HL-60/S4 treated with phorbol 12-myristate 13-acetate at 8.2 ng/mL for 4 days and 3 days (cell line): Measurements from ENCODE around the gene VEPH1.
"Not testable (repeated sequence)": the region's sequence is repeated elsewhere in the genome, so short reads cannot be mapped to it uniquely, and the experiment has no call there.

Source experiments
- in situ Hi-C: fragments of 300-500 bp; cut with MboI; formaldehyde crosslinking; loops from 2 replicates; pipeline ENCODE4 v1.15.0; 2022; ENCODE audit warnings: low sequenced_read_pairs

The VEPH1 gene

DNA sequence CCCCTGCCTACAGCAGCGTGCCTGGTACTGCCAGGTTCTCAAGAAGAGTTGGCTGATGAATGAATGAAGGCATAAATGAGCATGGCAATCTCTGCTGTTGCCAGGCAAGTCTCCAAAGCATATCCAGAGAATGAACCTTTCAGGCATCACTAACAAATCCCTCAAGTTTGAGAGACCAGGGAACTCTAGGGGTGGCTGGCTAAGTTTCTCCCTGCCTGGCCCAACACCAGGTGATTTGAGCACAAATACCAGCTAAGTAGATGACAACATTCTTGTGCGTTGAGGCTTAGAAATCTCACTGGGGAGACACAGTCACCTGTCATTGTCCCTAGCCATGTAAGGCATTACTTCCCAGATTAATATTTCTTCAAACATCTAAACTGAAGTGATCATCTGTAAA is 147.9 kb downstream of the VEPH1 start:
- in situ Hi-C loops: no loop called here

DNA sequence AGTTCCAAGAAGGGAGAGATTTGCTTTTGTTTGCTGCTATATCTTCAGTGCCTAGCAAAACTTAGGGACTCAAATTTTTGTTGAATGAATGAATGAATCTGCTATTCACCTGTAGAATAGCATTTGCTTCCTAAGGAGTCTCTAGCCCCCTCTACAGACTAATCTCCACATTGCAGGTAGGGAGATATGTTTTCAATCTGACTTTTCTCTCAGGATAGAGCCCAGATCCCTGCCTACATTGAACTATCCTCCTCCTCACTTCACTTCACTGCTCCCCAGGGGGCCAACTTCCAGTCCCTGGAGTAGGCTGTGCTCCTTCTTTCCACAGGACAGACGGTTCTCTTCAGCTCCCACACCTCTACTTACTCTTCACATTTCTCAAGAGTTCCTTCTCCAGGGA is 148.5 kb downstream of the VEPH1 start:
- in situ Hi-C loops: no loop called here

DNA sequence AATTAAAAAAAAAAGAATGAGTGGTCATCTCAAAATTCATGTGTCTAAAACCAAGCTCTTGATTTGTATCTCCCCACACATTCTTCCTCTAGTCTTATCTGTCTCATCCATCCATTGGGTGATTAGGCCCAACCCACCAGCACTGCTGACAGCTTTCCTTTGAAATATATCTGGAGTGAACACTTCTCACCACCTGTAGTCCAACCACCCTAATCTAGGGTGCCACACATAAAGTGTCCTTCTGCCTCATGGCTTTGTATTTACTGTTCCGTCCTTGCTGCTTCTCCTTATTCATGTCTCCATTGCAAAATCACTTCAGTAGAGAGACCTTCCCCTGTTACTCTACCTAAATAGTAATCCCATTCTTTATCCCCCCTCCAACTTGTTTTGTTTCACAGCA is 149.0 kb downstream of the VEPH1 start:
- in situ Hi-C loops: no loop called here

DNA sequence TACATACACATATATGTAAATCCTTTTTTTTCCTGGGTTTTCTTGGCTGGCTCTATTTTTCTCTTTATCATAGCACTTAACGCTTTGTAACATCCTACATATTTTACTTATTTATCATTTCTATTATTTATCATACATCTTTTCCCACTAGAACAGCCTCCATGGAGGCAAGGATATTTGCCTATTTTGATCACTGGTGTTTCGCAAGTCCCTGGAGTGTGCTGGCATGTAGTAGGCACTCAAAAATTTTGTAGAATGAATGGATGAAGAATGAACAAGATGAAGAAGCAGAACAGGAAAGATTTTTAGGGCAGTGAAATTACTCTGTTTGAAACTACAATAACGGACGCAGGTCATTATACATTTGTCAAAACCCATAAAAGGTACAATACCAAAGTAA is 149.6 kb downstream of the VEPH1 start:
- in situ Hi-C loops: no loop called here

DNA sequence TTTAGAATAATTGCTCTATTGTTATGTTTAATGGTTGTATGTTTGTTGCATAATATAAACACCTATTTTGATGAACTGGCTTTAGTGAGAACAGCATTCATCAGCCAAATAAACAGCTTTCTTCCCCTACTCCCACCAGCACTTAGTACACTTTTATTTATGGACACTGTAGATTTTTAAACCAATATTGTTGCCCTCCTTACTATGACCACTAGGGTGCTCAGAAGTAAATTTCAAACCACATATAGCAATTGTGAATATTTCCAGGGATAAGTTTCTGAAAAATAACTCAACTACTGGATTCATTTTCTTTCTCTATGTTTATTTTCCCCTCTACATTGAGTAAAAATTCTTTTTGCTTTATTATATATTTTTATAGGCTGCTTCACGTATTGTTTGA is 151.2 kb downstream of the VEPH1 start:
- in situ Hi-C loops: no loop called here

DNA sequence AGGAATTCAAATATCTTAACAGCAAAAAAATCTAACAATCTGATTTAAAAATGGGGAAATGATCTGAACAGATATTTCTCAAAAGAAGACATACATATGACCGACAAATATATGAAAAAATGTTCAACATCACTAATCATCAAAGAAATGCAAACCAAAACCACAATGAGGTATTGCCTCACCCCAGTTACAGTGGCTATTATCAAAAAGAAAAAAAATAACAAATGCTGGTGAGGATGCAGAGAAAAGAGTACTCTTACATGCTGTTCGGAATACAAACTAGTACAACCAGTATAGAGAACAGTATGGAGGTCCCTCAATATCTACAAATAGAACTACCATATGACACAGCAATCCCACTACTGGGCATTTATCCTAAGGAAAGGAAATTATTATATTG is 152.6 kb downstream of the VEPH1 start:
- in situ Hi-C loops: not testable (repeated sequence)

DNA sequence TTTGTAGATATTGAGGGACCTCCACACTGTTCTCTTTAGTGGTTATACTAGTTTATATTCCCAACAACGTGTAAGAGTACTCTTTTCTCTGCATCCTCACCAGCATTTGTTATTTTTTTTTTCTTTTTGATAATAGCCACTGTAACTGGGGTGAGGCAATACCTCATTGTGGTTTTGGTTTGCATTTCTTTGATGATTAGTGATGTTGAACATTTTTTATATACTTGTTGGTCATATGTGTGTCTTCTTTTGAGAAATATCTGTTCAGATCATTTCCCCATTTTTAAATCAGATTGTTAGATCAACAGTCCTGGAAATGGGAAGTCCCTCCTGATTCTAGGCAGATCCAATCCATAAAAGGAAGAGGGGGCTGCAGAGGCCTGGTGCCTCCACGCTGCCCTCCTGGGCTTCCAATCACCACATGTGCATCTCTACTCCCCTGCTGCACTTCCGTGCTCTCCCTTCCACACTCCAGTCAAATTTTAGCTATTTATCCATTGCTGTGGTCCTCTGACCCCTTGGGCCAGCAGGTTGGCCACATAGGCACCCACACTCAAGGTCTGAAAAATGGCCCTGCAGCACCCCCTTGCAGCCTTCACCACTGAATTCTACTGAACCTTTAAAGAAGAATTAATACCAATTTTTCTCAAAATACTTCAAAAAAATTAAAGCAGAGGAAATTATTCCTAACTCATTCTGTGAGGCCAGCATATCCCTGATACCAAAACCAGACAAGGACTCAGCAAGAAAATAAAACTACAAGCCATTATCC is 154.7 kb downstream of the VEPH1 start:
- in situ Hi-C loops: not testable (repeated sequence)

DNA sequence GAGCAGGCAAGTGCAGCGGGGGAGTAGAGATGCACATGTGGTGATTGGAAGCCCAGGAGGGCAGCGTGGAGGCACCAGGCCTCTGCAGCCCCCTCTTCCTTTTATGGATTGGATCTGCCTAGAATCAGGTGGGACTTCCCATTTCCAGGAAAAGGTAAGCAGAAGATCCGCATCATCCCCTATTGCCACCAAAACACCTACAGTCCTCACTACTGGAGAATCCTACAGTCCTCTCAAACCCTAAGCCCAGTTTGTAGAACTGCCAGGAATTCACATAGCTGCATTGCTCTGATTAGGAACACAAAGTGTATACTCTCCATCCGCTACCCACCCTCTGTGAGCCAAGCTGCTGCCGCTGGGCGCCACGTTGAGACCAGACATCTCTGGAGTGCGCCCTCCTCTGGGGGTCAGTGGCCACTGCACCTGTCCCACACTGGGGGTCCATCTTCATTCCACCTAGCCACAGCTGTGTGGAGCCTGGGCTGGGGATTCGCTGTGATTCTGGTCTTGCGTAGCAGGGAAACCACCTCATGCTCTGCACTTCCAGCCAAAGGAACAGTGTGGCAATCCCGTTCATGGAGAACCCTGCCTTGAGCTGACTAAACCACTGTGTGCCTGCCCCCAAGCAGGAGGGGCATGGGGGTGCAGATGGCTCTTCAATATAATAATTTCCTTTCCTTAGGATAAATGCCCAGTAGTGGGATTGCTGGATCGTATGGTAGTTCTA is 155.5 kb downstream of the VEPH1 start:
- in situ Hi-C loops: no loop called here

DNA sequence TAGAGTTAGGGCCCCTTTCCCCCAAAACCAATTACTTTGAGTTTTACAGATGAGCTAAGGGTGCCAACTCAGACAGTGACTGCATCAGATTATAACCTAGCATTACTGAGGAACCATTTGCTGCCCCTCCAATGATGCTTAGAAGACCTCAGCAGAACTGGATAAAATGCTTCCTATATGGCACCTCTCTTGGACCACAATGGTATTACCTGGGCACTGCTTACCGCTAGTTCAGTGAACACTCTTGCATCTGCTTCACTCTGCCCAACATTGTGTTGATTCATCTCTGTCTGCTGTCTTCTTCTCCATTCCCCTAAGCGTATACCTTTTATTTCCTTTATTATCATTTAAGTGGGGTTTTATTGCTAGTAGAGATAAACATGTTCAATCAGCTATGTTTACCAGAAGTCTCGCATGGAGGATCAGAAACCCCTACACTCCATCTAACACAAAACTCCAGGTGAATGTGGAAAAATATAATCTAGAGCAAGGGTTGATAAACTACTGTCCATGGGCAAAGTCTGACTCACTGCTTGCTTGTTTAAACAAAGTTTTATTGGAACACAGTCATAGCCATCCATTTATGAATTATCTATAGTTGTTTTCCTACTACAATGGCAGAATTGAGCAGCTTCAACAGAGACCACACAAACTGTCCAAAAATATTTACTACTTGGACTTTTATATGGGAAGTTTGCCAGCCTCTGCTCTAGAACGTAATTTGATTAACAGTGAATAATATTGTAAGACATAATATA is 166.8 kb downstream of the VEPH1 start:
- in situ Hi-C loops: no loop called here

DNA sequence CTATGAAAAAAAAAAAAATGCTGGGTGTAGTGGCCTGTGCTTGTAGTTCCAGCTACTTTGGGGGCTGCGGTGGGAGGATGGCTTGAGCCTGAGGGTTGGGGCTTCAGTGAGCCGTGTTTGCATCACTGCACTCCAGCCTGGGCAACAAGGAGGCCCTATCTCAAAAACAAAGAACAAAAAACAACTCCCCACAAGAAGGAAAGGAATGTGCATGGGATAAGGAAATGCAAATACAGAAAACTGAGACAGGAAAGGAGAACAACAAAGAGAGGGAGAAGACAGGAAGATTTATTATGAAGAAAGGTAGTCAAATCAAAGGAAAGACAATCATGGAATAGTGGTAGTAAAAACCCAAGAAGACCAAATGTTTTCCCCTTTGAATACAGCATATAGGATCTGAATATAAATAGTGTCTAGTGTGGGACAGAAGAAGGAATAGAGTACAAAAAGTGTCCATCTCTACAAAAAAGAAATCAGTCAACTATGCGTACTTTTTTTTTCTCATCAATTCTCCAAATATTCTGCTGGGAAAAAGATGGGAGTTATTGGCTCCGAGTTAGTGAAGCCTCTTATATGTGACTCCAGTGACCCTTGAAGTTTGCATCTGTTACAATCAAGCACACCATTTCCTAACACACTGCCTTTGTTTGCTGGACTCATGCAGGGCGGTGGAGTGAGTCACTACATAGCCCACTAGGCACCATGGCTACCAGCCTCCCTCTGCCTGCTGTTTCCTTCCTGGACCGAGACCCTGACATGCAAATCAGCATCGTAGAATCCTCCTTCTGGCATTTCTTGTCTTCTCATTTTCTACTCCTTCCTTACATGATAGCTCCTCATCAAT is 167.8 kb downstream of the VEPH1 start:
- in situ Hi-C loops: no loop called here

DNA sequence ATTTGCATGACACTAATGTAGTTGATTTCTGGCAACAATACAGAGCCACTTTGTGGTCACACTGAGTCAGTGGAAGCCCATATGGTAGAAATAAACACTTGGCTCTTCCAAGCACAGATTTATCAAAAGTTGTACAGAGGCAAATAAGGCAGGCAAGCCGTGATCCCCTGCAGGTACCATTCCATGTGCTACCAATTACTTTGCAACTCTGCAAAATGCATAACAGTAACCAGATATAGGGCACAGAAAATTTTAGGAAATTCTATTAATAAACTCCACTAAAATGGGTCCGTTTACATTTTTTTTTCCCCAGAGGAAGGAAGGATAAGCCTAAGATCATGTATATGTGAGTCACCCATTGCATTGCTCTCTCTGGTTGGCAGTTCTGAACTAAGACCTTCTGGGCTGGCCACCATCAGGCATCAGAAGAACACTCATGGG is 169.6 kb downstream of the VEPH1 start:
- in situ Hi-C loops: no loop called here

DNA sequence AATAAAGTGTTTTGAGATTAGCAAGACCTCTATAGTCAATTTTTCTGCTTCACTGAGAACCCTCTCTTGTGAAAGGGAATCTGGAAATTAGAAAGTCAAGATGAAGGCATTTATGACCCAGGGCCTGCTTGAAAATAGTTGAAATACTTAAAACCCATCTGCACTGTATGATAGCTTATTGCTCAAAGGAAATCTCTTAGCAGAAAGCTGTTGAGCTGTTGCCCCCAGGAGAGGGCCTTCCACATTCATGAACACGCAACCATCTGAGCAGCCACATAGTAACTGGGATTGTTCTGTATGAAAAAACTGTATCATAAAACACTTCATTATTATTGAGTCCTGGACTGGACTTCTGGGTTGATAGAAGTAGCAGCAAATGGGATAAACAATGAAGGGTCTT is 173.0 kb downstream of the VEPH1 start:
- in situ Hi-C loops: no loop called here

DNA sequence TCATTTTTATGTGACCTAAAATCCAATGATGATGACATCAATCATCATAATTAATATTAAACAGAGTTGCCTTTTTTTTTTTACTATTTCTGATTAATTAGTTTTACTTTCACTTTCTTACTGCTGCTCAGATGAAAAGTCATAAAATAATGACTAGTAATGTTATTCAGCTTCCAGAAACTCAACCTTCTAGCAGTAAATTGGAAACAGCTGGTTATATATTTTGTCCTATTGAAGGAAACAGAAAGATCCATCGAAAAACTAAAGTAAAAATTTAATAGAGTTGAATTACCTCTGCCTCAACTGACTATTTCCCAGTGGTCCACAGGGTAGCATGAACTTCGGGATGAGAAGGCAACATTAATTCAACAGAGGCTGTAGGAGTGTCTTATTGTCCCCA is 173.7 kb downstream of the VEPH1 start:
- in situ Hi-C loops: no loop called here

DNA sequence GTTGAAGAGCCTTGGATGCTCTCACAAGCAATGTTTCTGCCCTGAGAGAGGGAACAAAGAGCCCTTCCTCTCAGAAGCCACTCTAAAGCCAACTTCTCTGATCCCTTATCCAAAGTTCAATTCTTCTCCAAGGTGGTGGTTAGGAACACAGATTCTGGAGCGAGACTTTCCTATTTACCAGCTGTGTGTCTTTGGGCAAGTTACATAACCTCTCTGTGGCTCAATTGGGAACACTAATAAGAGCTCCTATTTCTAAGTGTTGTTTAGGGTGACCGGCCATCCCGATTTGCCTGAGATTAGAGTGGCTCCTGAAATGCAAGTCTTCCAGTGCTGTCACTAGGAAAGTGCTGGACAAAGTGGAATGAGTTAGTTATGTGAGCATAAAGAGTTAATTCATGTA is 175.4 kb downstream of the VEPH1 start:
- in situ Hi-C loops: no loop called here

DNA sequence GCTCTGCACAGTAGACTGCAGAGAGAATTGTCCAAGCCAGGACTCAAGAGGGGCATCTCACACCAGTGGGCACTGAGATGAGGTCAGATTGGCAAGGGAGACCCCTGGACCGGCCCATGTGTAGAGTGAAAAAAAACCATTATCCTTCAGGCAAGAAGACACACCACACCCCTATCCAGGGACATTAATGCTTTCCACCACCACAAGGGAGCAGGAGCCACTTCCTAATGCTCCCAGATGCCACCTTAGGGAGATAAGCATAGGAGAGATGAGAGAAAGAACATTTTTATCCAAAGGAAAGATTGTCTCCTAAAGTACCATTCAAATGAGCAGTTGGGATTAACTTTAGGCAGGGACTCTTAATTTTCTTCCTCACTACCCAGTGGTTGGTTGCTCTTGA is 176.2 kb downstream of the VEPH1 start:
- in situ Hi-C loops: no loop called here

DNA sequence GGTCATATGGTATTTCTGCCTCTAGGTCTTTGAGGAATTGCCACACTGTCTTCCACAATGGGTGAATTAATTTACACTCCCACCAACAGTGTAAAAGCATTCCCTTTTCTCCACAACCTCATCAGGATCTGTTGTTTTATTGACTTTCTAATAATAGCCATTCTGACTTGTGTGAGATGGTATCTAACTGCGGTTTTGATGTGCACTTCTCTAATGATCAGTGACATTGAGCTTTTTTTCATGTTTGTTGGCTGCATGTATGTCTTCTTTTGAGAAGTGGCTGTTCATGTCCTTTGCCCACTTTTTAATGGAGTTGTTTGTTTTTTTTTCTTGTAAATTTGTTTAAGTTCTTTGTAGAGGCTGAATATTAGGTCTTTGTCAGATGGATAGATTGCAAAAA is 178.3 kb downstream of the VEPH1 start:
- in situ Hi-C loops: not testable (repeated sequence)

DNA sequence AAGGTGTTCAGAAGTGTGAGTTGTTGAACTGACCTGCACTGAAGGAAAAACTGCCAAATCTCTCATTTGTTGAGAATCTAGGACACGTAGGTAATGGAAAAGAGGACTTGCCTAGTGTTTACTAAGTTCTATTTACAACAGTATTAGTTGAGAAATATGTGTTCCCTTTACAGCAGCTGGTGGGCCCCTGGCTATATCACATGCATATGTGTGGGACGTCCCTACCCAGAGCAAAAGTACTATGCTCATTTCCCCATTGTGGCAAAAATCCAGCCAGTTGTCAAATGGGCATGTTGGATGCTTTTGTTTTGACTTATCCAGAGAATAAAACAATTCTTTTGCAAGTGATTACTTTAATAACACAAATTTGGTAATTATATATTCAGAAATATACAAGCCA is 179.9 kb downstream of the VEPH1 start:
- in situ Hi-C loops: no loop called here

DNA sequence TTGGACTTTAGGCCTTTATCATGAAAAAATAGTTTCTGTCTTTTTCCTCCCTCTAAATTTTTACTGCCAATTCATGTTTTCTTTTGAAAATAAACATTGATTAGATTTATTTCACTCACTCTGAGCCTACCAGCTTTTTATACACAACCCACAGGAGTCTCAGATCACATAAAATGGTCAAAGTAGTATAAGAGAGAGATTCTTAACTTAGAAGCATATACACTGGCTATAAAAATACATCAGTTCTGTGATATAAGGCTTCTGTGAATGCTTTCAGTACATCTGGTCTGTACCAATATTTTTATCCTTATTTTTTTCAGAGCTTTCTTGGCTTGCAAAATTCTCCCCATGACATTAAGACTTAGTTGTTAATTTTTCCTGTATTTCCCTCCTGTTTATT is 183.5 kb downstream of the VEPH1 start:
- in situ Hi-C loops: no loop called here

DNA sequence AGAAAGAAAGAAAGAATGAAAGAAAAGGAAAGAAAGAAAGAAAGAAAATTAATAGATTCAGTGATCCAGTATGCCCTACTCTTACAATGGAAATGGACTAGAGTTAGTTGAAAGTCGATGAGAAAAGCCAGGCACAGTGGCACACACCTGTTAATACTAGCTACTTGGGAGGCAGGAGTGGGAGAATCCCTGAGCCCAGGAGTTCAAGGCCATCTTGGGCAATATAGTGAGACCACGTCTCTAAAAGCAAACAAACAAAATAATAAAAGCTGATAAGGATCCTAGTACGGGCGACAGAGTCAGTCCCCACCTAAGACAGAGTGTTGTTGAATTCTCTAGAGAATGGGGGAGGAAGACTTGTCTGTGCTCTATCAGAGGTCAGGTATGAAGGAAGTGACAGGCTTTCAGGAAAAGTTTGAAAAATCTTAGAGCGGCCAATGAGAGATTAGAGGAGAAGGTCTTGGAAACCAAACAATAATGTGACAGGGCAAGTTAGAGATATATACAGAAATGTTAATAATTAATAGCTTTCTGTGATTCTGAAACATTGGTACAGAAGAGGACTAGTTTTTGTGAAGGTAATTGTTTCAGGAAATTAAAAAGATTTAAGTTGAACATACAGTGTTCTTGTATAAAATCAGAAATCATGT is 184.5 kb downstream of the VEPH1 start:
- in situ Hi-C loops: no loop called here

DNA sequence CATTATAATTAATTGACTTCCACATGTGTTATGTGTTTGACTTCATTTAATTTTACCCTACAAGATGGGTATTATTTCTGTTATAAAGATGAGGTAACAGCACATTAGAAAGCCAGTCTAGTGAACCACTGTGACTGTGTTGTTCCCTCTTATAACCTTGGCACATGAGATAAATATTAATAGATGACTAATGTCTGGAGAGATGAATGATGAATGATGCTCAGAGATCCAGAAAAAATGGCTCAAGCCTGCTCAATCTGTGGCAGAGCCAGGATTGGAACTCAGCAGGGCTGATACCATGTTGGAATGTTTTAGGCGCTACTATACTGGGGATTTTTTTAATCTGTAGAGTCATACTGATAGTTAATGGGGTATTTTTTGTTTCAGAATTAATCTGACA is 185.3 kb downstream of the VEPH1 start:
- in situ Hi-C loops: no loop called here
